ENCODE results near the gene SH3PXD2A. TPM values are rescaled to one million over a fixed set of nuclear protein-coding genes. Genes with fewer than 3 reads are reported as not detected.

Gene SH3PXD2A
- total RNA-seq, 1 donor, result 29.0 TPM

DNA sequence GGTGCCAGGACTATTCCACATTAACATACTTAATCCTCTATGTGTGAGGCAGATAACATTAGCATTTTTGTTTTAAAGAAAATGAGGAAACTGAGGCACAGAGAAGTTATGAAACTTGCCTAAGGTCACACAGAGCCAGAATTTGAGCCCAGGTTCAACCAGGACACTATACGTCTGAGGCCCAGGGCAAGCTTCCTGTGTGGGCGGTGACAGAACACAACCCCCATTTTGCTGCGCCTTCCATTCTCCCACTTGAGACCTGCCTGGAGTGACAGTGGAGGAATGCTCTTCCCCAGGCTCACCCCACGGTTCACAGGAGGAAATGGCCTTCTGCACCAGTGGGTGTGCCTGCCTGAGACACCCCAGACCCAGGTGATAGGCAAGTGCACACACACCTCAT, 164.1 kb downstream of the SH3PXD2A start:
- H3K4me2 ChIP-seq (ENCODE audit: insufficient read depth, low read length), result no peak overlapping the region

DNA sequence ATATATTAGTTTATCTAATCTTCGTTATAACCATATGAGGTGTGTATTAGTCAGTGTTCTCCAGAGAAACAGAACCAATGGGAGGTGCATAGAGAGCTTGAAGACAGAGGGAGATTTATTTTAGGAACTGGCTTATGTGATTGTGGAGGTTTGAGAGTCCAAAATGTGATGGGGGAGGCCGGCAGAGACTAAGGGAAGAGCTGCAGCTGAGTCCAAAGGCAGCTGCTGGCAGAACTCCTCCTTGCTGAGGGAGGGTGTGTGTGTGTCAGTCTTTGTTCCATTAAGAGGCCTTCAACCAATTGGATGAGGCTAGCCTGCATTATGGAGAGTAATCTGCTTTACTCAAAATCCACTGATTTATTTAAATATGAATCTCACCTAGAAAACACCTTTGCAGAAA, 165.1 kb downstream of the SH3PXD2A start:
- Histone ChIP-seq H2AFZ (ENCODE audit: low read length) (no peak overlapping the region), H3K4me2 (ENCODE audit: insufficient read depth, low read length) (no peak overlapping the region), H3K27me3 (ENCODE audit: insufficient read depth, low read length) (no peaks in the 10 kb centered on the region), H3K36me3 (ENCODE audit: insufficient read depth, low read length) (no peaks in the 10 kb centered on the region), H4K20me1 (ENCODE audit: insufficient read depth, low read length) (no peaks in the 10 kb centered on the region), H3K79me2 (ENCODE audit: insufficient read depth, low read length) (no peaks in the 10 kb centered on the region), H3K4me1 (ENCODE audit: insufficient read depth, low read length) (peaks cover 4% of the 10 kb centered on the region), H3K4me3 (ENCODE audit: insufficient read depth, low read length) (no peak overlapping the region), H3K9me3 (ENCODE audit: low read depth, low read length) (no peaks in the 10 kb centered on the region), H3K27ac (ENCODE audit: low read depth, low read length) (no peak overlapping the region)
- DNase-seq (ENCODE audit: insufficient read length, low spot score, missing footprints), result no peak
- TF ChIP-seq, protein P1, sequence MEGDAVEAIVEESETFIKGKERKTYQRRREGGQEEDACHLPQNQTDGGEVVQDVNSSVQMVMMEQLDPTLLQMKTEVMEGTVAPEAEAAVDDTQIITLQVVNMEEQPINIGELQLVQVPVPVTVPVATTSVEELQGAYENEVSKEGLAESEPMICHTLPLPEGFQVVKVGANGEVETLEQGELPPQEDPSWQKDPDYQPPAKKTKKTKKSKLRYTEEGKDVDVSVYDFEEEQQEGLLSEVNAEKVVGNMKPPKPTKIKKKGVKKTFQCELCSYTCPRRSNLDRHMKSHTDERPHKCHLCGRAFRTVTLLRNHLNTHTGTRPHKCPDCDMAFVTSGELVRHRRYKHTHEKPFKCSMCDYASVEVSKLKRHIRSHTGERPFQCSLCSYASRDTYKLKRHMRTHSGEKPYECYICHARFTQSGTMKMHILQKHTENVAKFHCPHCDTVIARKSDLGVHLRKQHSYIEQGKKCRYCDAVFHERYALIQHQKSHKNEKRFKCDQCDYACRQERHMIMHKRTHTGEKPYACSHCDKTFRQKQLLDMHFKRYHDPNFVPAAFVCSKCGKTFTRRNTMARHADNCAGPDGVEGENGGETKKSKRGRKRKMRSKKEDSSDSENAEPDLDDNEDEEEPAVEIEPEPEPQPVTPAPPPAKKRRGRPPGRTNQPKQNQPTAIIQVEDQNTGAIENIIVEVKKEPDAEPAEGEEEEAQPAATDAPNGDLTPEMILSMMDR (IDR thresholded peaks at IDR 0.05; ENCODE audit: extremely low read depth, low read depth, low read length), result no peak

More for the DNA sequence above, 164.1 kb downstream of the SH3PXD2A start:
- H3K4me3 ChIP-seq (ENCODE audit: insufficient read depth, low read length), result no peak overlapping the region
- no peaks in the 10 kb centered on the region for H3K36me3 ChIP-seq (ENCODE audit: insufficient read depth, low read length)
- peaks cover 14% of the 10 kb centered on the region for H3K4me1 ChIP-seq (ENCODE audit: insufficient read depth, low read length)
- H4K20me1 ChIP-seq (ENCODE audit: insufficient read depth, low read length), result no peaks in the 10 kb centered on the region
- H3K79me2 ChIP-seq (ENCODE audit: insufficient read depth, low read length), result no peaks in the 10 kb centered on the region
- no peak for DNase-seq (ENCODE audit: insufficient read length, low spot score, missing footprints)
- TF ChIP-seq, protein P1 (IDR thresholded peaks at IDR 0.05; ENCODE audit: extremely low read depth, low read depth, low read length), result no peak
- no peak overlapping the region for H2AFZ ChIP-seq (ENCODE audit: low read length)
- no peak overlapping the region for H3K27ac ChIP-seq (ENCODE audit: low read depth, low read length)
- H3K27me3 ChIP-seq (ENCODE audit: insufficient read depth, low read length), result no peaks in the 10 kb centered on the region
- H3K9me3 ChIP-seq (ENCODE audit: low read depth, low read length), result no peaks in the 10 kb centered on the region

DNA sequence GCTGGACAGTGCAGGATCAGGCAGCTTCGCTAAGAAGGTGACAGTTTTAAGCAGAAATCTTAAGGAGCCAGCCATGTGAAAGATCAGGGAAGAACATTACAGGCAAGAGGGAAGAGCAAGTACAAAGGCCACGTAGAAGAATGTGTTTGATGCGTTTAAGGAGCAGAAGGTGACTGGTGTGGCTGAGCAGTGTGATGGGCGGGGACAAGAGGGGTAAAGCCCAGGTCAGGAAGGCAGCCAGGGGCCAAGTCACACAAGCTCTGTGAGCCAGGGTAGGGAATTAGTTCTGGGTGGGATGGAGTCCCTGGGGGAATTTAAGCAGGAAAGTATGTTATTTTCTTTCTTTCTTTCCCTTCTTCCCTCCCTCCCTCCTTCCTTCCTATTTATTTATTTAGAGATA, 166.9 kb downstream of the SH3PXD2A start:
- no peaks in the 10 kb centered on the region for H3K36me3 ChIP-seq (ENCODE audit: insufficient read depth, low read length)
- TF ChIP-seq, protein P1 (IDR thresholded peaks at IDR 0.05; ENCODE audit: extremely low read depth, low read depth, low read length), result no peak
- no peaks in the 10 kb centered on the region for H4K20me1 ChIP-seq (ENCODE audit: insufficient read depth, low read length)
- no peak overlapping the region for H3K4me3 ChIP-seq (ENCODE audit: insufficient read depth, low read length)
- no peaks in the 10 kb centered on the region for H3K27me3 ChIP-seq (ENCODE audit: insufficient read depth, low read length)
- no peaks in the 10 kb centered on the region for H3K79me2 ChIP-seq (ENCODE audit: insufficient read depth, low read length)
- H3K4me2 ChIP-seq (ENCODE audit: insufficient read depth, low read length), result no peak overlapping the region
- no peak overlapping the region for H2AFZ ChIP-seq (ENCODE audit: low read length)
- H3K4me1 ChIP-seq (ENCODE audit: insufficient read depth, low read length), result no peaks in the 10 kb centered on the region
- no peak overlapping the region for H3K27ac ChIP-seq (ENCODE audit: low read depth, low read length)
- no peaks in the 10 kb centered on the region for H3K9me3 ChIP-seq (ENCODE audit: low read depth, low read length)
- DNase-seq (ENCODE audit: insufficient read length, low spot score, missing footprints), result peak; percentile 56

DNA sequence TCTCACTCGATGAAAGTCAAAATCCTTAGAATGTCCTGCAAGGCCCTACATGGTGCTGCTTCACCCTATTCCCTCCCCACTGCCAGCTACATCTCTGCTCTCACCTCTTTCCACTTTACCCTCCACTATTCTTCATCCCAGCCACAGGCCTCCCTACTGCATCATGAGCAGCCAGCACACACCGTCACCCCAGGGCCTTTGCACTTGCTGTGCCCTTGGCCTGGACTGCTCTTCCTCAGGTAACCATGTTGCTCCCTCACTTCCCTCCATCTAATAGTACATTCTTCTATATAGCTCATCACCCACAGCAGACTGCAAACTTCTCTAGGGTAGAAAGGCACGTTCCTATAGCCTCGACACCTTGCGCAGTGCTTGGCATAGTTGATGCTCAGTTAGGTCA, 167.7 kb downstream of the SH3PXD2A start:
- Histone ChIP-seq H3K36me3 (ENCODE audit: insufficient read depth, low read length) (no peaks in the 10 kb centered on the region), H3K4me2 (ENCODE audit: insufficient read depth, low read length) (no peak overlapping the region), H3K79me2 (ENCODE audit: insufficient read depth, low read length) (no peaks in the 10 kb centered on the region), H3K9me3 (ENCODE audit: low read depth, low read length) (no peaks in the 10 kb centered on the region), H2AFZ (ENCODE audit: low read length) (no peak overlapping the region), H3K4me3 (ENCODE audit: insufficient read depth, low read length) (no peak overlapping the region), H3K4me1 (ENCODE audit: insufficient read depth, low read length) (no peaks in the 10 kb centered on the region), H3K27me3 (ENCODE audit: insufficient read depth, low read length) (no peaks in the 10 kb centered on the region), H3K27ac (ENCODE audit: low read depth, low read length) (no peak overlapping the region), H4K20me1 (ENCODE audit: insufficient read depth, low read length) (no peaks in the 10 kb centered on the region)
- TF ChIP-seq, protein P1 (IDR thresholded peaks at IDR 0.05; ENCODE audit: extremely low read depth, low read depth, low read length), result no peak
- no peak for DNase-seq (ENCODE audit: insufficient read length, low spot score, missing footprints)
